ENCODE measurements around the gene ANXA11.

Gene ANXA11

GRCh38 chr10:80131499-80131901 is 73.8 kb downstream of the ANXA11 start:
- no peak for TF ChIP-seq CTCF (IDR thresholded peaks at IDR 0.05; ENCODE audit: low read depth, low read length, missing control alignments)
- no peaks in the 10 kb centered on the region for H3K27me3 ChIP-seq (replicated peaks)
- H3K27ac ChIP-seq: no peak overlapping the region
- no peak overlapping the region for H3K4me3 ChIP-seq (ENCODE audit: low read depth, low read length)
- DNase-seq: no peak
- in situ Hi-C loops (cut with HindIII; ENCODE audit: low pct_ligation_motif_present, low sequenced_read_pairs): no loop called here
- H3K36me3 ChIP-seq (replicated peaks): no peaks in the 10 kb centered on the region

GRCh38 chr10:80126876-80127275 is 78.5 kb downstream of the ANXA11 start:
- H3K36me3 ChIP-seq (replicated peaks): no peaks in the 10 kb centered on the region
- no peaks in the 10 kb centered on the region for H3K27me3 ChIP-seq (replicated peaks)
- TF ChIP-seq CTCF (IDR thresholded peaks at IDR 0.05; ENCODE audit: low read depth, low read length, missing control alignments): no peak
- no peak overlapping the region for H3K27ac ChIP-seq
- DNase-seq: no peak
- no peak overlapping the region for H3K4me3 ChIP-seq (ENCODE audit: low read depth, low read length)
- in situ Hi-C loops (cut with HindIII; ENCODE audit: low pct_ligation_motif_present, low sequenced_read_pairs): no loop called here

GRCh38 chr10:80122746-80123145 is 82.6 kb downstream of the ANXA11 start:
- in situ Hi-C loops (cut with HindIII; ENCODE audit: low pct_ligation_motif_present, low sequenced_read_pairs): no loop called here
- Histone ChIP-seq H3K36me3 (replicated peaks) (no peaks in the 10 kb centered on the region), H3K27me3 (replicated peaks) (no peaks in the 10 kb centered on the region), H3K27ac (no peak overlapping the region), H3K4me3 (ENCODE audit: low read depth, low read length) (no peak overlapping the region)
- no peak for DNase-seq
- TF ChIP-seq CTCF (IDR thresholded peaks at IDR 0.05; ENCODE audit: low read depth, low read length, missing control alignments): no peak

GRCh38 chr10:80122110-80122710 is 83.1 kb downstream of the ANXA11 start:
- no peak for TF ChIP-seq CTCF (IDR thresholded peaks at IDR 0.05; ENCODE audit: low read depth, low read length, missing control alignments)
- no peak overlapping the region for H3K27ac ChIP-seq
- in situ Hi-C loops (cut with HindIII; ENCODE audit: low pct_ligation_motif_present, low sequenced_read_pairs): no loop called here

GRCh38 chr10:80118669-80119068 is 86.7 kb downstream of the ANXA11 start:
- Histone ChIP-seq H3K36me3 (replicated peaks) (no peaks in the 10 kb centered on the region), H3K27me3 (replicated peaks) (no peaks in the 10 kb centered on the region), H3K27ac (no peak overlapping the region), H3K4me3 (ENCODE audit: low read depth, low read length) (no peak overlapping the region)
- in situ Hi-C loops (cut with HindIII; ENCODE audit: low pct_ligation_motif_present, low sequenced_read_pairs): no loop called here
- TF ChIP-seq CTCF (IDR thresholded peaks at IDR 0.05; ENCODE audit: low read depth, low read length, missing control alignments): no peak
- no peak for DNase-seq

More at GRCh38 chr10:80122110-80122710, 83.1 kb downstream of the ANXA11 start:
- no peaks in the 10 kb centered on the region for H3K36me3 ChIP-seq (replicated peaks)
- H3K27me3 ChIP-seq (replicated peaks): no peaks in the 10 kb centered on the region
- DNase-seq: no peak
- no peak overlapping the region for H3K4me3 ChIP-seq (ENCODE audit: low read depth, low read length)

GRCh38 chr10:80110986-80111385 is 94.4 kb downstream of the ANXA11 start:
- in situ Hi-C loops (cut with HindIII; ENCODE audit: low pct_ligation_motif_present, low sequenced_read_pairs): no loop called here
- TF ChIP-seq CTCF (IDR thresholded peaks at IDR 0.05; ENCODE audit: low read depth, low read length, missing control alignments): no peak
- Histone ChIP-seq H3K27me3 (replicated peaks) (no peaks in the 10 kb centered on the region), H3K4me3 (ENCODE audit: low read depth, low read length) (no peak overlapping the region), H3K27ac (no peak overlapping the region), H3K36me3 (replicated peaks) (no peaks in the 10 kb centered on the region)
- DNase-seq: no peak

Measured in brain microvascular endothelial cell (primary cell).